ENCODE data around the gene TIFAB. TPM values are rescaled to one million over a fixed set of nuclear protein-coding genes. Genes with fewer than 3 reads are reported as not detected.

Gene TIFAB
- total RNA-seq, 1 donor from 2014 or later: not detected

DNA sequence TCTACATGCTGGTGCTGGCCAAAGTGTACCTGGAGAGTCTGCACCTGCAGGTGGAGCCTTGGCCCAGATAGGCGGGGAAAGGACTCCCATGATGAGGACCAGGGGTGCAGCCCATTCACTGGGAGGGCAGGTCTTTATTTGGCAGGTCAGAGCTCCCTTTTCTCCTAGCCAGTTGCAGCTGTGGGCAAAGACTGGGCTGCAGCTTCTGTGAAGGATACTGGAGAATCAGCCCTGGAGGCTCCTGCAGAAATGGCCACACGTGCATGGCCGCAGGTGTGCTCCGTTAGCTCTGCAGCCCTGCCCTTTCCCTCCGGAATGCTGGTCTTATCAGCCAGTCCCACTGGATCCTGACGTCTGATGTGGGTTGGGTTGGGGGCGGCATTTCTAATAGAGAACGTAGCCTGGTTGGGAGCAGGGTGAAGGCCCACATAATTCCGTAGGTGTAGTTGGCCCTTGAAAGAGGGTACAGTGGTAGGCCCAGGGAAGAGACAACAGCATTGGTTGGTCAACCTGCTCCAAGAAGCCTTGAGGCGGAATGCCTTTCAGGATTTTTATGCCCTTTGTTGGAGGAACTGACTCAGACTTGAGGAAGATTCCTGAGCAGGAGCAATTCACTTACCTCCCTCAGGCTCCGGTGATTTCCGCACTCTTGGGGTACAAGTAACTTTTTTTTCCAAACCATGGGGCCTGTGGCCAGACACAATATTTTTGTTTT, 22.0 kb upstream of the TIFAB start:
- Histone ChIP-seq H3K4me3 (no peak overlapping the region), H3K36me3 (no peaks in the 10 kb centered on the region), H3K27me3 (peaks cover 5% of the 10 kb centered on the region), H3K27ac (no peak overlapping the region), H3K4me1 (no peaks in the 10 kb centered on the region), H3K9me3 (no peaks in the 10 kb centered on the region)
- no peak for DNase-seq (ENCODE audit: extremely low spot score in 2 of 2)
- intact Hi-C loops (cut with DNase I): no loop called here
- TF ChIP-seq, protein P1, sequence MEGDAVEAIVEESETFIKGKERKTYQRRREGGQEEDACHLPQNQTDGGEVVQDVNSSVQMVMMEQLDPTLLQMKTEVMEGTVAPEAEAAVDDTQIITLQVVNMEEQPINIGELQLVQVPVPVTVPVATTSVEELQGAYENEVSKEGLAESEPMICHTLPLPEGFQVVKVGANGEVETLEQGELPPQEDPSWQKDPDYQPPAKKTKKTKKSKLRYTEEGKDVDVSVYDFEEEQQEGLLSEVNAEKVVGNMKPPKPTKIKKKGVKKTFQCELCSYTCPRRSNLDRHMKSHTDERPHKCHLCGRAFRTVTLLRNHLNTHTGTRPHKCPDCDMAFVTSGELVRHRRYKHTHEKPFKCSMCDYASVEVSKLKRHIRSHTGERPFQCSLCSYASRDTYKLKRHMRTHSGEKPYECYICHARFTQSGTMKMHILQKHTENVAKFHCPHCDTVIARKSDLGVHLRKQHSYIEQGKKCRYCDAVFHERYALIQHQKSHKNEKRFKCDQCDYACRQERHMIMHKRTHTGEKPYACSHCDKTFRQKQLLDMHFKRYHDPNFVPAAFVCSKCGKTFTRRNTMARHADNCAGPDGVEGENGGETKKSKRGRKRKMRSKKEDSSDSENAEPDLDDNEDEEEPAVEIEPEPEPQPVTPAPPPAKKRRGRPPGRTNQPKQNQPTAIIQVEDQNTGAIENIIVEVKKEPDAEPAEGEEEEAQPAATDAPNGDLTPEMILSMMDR (IDR thresholded peaks at IDR 0.05): no peak
- TF ChIP-seq POLR2A (IDR thresholded peaks at IDR 0.05): no peak
- TF ChIP-seq POLR2AphosphoS5 (IDR thresholded peaks at IDR 0.05; ENCODE audit: insufficient read depth in 1 of 2, low read depth in 1 of 2): no peak

DNA sequence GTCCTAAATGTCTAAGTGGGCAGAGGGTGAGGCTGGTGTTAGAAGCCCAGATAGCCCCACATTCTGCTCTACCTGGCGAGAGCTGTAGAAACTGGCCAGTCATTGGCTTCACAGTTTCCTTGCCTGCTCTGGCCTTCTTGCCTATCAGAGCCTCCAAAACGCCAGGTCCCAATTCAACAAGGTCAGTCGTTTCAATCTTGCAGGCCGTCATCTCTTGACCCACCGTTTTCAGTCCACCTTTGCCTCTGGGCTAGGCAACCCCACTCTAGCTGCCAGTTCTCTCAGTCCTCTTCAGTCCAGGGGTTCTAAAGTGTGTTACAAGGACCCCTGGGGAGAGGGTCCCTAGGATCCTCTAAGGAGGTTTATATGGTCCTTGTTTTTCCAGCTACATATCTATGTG, 20.0 kb upstream of the TIFAB start:
- TF ChIP-seq POLR2A (IDR thresholded peaks at IDR 0.05): no peak
- TF ChIP-seq, protein P1 (IDR thresholded peaks at IDR 0.05): no peak
- TF ChIP-seq POLR2AphosphoS5 (IDR thresholded peaks at IDR 0.05; ENCODE audit: insufficient read depth in 1 of 2, low read depth in 1 of 2): no peak
- Histone ChIP-seq H3K4me1 (no peaks in the 10 kb centered on the region), H3K9me3 (no peaks in the 10 kb centered on the region), H3K27ac (no peak overlapping the region), H3K27me3 (peaks cover 5% of the 10 kb centered on the region), H3K36me3 (no peaks in the 10 kb centered on the region), H3K4me3 (no peak overlapping the region)
- intact Hi-C loops (cut with DNase I): no loop called here
- DNase-seq (ENCODE audit: extremely low spot score in 2 of 2): no peak

DNA sequence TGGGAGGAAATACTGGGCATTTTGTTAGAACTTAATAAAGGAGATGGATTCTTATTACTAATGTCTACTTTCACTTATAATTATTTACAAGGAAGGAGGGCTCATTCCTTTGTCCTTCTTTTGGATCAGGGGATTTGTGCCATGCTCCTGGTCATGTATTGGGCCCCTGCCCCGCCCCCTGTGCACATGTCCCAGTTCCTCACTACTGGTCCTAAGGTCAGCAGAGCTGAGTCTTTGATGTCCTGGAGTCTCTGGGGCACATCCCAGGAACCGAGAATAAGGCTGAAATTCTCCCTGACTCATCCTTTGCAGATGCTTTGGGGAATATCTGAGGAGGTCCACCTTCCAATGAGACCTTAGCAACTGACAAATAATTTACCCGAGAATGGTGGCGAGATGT, 19.6 kb upstream of the TIFAB start:
- Histone ChIP-seq H3K27ac (no peak overlapping the region), H3K27me3 (peaks cover 5% of the 10 kb centered on the region), H3K4me3 (no peak overlapping the region), H3K9me3 (no peaks in the 10 kb centered on the region), H3K4me1 (no peaks in the 10 kb centered on the region), H3K36me3 (no peaks in the 10 kb centered on the region)
- TF ChIP-seq POLR2A (IDR thresholded peaks at IDR 0.05): no peak
- TF ChIP-seq, protein P1 (IDR thresholded peaks at IDR 0.05): no peak
- TF ChIP-seq POLR2AphosphoS5 (IDR thresholded peaks at IDR 0.05; ENCODE audit: insufficient read depth in 1 of 2, low read depth in 1 of 2): no peak
- DNase-seq (ENCODE audit: extremely low spot score in 2 of 2): no peak
- intact Hi-C loops (cut with DNase I): no loop called here

DNA sequence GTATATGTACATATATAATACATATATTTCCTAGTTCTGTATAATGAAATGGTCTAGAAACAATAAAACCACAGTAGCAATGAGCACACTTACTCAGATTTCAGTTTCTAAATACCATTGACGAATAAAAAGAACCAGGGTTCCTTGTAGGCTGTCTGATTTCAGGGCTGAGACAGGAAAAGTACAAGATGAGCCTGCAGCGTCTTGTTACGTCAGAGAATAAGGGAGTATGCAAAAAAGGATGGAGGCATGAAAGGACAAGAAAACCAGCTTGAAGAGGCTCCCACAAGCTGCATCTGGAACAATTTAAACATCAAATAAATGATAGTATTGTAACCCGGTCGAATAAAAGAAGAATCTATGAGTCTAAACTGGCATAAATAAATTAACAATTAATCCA, 17.8 kb upstream of the TIFAB start:
- H3K27ac ChIP-seq: no peak overlapping the region
- no peaks in the 10 kb centered on the region for H3K9me3 ChIP-seq
- H3K4me3 ChIP-seq: no peak overlapping the region
- H3K36me3 ChIP-seq: no peaks in the 10 kb centered on the region
- TF ChIP-seq, protein P1 (IDR thresholded peaks at IDR 0.05): no peak
- TF ChIP-seq POLR2AphosphoS5 (IDR thresholded peaks at IDR 0.05; ENCODE audit: insufficient read depth in 1 of 2, low read depth in 1 of 2) (no peak), POLR2A (IDR thresholded peaks at IDR 0.05) (no peak)
- H3K4me1 ChIP-seq: no peaks in the 10 kb centered on the region
- peaks cover 5% of the 10 kb centered on the region for H3K27me3 ChIP-seq
- intact Hi-C loops (cut with DNase I): loop anchor here (5.0 kb wide), 1 partner anchor 82 kb away; no protein-coding TSS in a partner anchor
- no peak for DNase-seq (ENCODE audit: extremely low spot score in 2 of 2)

GRCh38 chr5:135468541-135468940, 16.4 kb upstream of the TIFAB start:
- Histone ChIP-seq H3K36me3 (no peaks in the 10 kb centered on the region), H3K27me3 (no peaks in the 10 kb centered on the region), H3K9me3 (no peaks in the 10 kb centered on the region), H3K27ac (no peak overlapping the region), H3K4me1 (no peaks in the 10 kb centered on the region), H3K4me3 (no peak overlapping the region)
- intact Hi-C loops (cut with DNase I): loop anchor here (5.0 kb wide), 1 partner anchor 84 kb away; no protein-coding TSS in a partner anchor
- TF ChIP-seq, protein P1 (IDR thresholded peaks at IDR 0.05): no peak
- DNase-seq (ENCODE audit: extremely low spot score in 2 of 2): no peak
